ENCODE results near the gene LSAMP. TPM values are rescaled to one million over a fixed set of nuclear protein-coding genes. Genes with fewer than 3 reads are reported as not detected.
"Not testable (repeated sequence)": the region's sequence is repeated elsewhere in the genome, so short reads cannot be mapped to it uniquely, and the experiment has no call there.

LSAMP gene
- total RNA-seq, 1 donor from 2014 or later: 0.07 TPM

DNA sequence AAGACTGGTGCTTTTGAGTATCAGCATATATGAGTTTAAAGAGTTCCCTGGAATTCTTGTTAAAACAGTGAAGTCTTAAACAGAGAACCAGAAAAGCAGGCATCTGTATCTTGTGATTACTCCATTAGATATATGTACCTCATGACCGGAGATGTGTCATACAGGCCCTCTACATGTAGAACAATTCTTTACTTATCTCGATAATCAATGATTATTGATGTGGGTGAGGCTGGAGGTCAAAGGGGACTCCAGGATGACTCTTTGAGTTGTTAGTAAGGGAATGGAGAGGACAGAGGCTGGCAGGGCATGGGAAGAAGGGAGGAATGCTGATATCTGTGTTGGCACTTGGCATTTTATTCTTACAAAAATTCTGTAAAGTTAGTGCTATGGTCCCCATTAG, 666.3 kb downstream of the LSAMP start:
- DNase-seq (ENCODE audit: low read depth, low spot score): no peak

GRCh38 chr3:115772951-115773350, 672.3 kb downstream of the LSAMP start:
- no peak for DNase-seq (ENCODE audit: low read depth, low spot score)

- DNase-seq (ENCODE audit: low read depth, low spot score): no peak
Observed at GRCh38 chr3:115768661-115769060, 676.6 kb downstream of the LSAMP start.

- no peak for DNase-seq (ENCODE audit: low read depth, low spot score)
Observed at GRCh38 chr3:115766587-115767482, 678.5 kb downstream of the LSAMP start.

- no peak for DNase-seq (ENCODE audit: low read depth, low spot score)
Observed at GRCh38 chr3:115761927-115762305, 683.4 kb downstream of the LSAMP start.

DNA sequence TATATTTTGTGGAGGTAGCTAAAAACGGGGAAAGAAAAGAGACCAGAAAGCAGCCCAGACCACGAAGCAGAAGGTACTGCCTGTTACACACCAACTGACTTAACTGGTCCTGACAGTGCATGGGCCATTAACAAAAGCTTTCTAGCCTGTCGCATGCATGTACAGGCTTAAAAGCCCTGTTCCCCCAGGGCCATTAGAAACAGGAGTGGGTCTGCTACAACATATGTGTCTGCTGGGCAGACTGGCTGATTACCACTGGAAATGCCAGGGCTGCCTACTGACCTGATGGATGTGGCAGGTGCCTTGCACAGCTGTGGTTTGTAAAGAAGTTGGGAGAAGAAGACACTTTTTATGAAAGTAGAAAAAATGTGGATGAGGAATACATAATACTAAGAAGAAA, 684.6 kb downstream of the LSAMP start:
- no peak for DNase-seq (ENCODE audit: low read depth, low spot score)

GRCh38 chr3:115758076-115758763, 687.1 kb downstream of the LSAMP start:
- no peak for DNase-seq (ENCODE audit: low read depth, low spot score)

DNA sequence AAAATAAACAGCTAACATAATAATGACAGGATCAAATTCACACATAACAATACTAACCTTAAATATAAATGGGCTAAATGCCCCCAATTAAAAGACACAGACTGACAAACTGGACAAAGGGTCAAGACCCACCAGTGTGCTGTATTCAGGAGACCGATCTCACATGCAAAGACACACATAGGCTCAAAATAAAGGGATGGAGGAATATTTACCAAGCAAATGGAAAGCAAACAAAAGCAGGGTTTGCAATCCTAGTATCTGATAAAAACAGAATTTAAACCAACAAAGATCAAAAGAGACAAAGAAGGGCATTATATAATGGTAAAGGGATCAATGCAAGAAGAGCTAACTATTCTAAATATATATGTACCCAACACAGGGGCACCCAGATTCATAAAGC, 692.3 kb downstream of the LSAMP start:
- not testable (repeated sequence) for DNase-seq (ENCODE audit: low read depth, low spot score)

Measured in pulmonary artery endothelial cell (primary cell).